K562 (cell line): ENCODE data around the gene CBX8. TPM values are rescaled to one million over a fixed set of nuclear protein-coding genes. Genes with fewer than 3 reads are reported as not detected.
A peak's percentile ranks its signal among the peaks of the same experiment; 100 is the strongest.

Experiments
- CBX8 ChIP-seq: fragments of 200-600 bp; sonication (generic); IDR thresholded peaks from 2 replicates; pipeline ENCODE4 v1.6.1; 2012; ENCODE audit warnings: borderline replicate concordance, mixed run types, low read depth, mild to moderate bottlenecking, moderate library complexity, mixed read lengths, low read length, control low read depth, inconsistent platforms; ENCODE audit not compliant: poor library complexity, severe bottlenecking; ENCODE audit errors: extremely low read depth
- E2F5 ChIP-seq: sonication (generic); formaldehyde crosslinking; IDR thresholded peaks from 2 replicates; pipeline ENCODE4 v1.8.0; 2022; ENCODE audit warnings: mild to moderate bottlenecking, missing genetic modification reagents
- EWSR1 ChIP-seq: fragments of 450-650 bp; IDR thresholded peaks from 2 replicates; pipeline ENCODE4 v1.6.1; 2018; ENCODE audit warnings: borderline replicate concordance, mild to moderate bottlenecking, low read depth, moderate library complexity; ENCODE audit not compliant: partially characterized antibody
- FUS ChIP-seq: fragments of 200-400 bp; formaldehyde crosslinking; optimal IDR thresholded peaks from 2 replicates; pipeline ENCODE3; 2017; ENCODE audit warnings: low read depth, low read length
- GATAD2A ChIP-seq: fragments of 450-650 bp; IDR thresholded peaks from 2 replicates; pipeline ENCODE4 v1.6.1; 2017
- HIVEP1 ChIP-seq: fragments of 250-450 bp; sonication (Bioruptor Pico); IDR thresholded peaks from 2 replicates; pipeline ENCODE4 v1.4.0; 2020; ENCODE audit warnings: mild to moderate bottlenecking
- MGA ChIP-seq: fragments of 450-650 bp; IDR thresholded peaks from 2 replicates; pipeline ENCODE4 v1.6.1; 2016; ENCODE audit warnings: mild to moderate bottlenecking, moderate library complexity
- MXI1 ChIP-seq: IDR thresholded peaks from 2 replicates; pipeline ENCODE4 v1.6.1; 2011; ENCODE audit warnings: low read depth, mild to moderate bottlenecking, improper control_type of control experiment, low read length
- NBN ChIP-seq: fragments of 450-650 bp; IDR thresholded peaks from 2 replicates; pipeline ENCODE4 v1.6.1; 2016; ENCODE audit warnings: low read depth, mild to moderate bottlenecking
- NCOA2 ChIP-seq, 2 experiments: fragments of 450-650 bp; IDR thresholded peaks; 2 replicates each; pipeline ENCODE4 v1.6.1; 2018; ENCODE audit warnings: mild to moderate bottlenecking in 2 of 2, moderate library complexity in 1 of 2; ENCODE audit not compliant: partially characterized antibody in 2 of 2
- RBM17 ChIP-seq: fragments of 200-400 bp; formaldehyde crosslinking; IDR thresholded peaks from 2 replicates; pipeline ENCODE4 v1.6.1; 2017; ENCODE audit warnings: low read depth, mild to moderate bottlenecking, low read length, borderline replicate concordance
- ZBTB7A ChIP-seq: IDR thresholded peaks from 2 replicates; pipeline ENCODE4 v1.6.1; 2011; ENCODE audit warnings: low read depth, mild to moderate bottlenecking, low read length, moderate library complexity, borderline replicate concordance; ENCODE audit not compliant: control insufficient read depth
- ZNF583 ChIP-seq: fragments of 250-450 bp; sonication (Bioruptor Pico); IDR thresholded peaks from 2 replicates; pipeline ENCODE4 v1.4.0; 2020
- polyA plus RNA-seq, 8 experiments: library from polyadenylated mRNA; depleted of rRNA in 4 of 8; stranded (reverse) in 5 of 8; unstranded in 3 of 8; fragments of >200 nt; fragmentation: Nextera tagmentation in 2 of 8; fragmentation: Illumina TruSeq in 1 of 8; extraction: Ambion mirVana in 2 of 8; extraction: Trizol in 1 of 8; gene quantifications; 2 replicates each; pipeline versions ENCODE4 v1.2.1 to v1.2.3, GENCODE V29; 2011 to 2014; ENCODE audit warnings: inconsistent platforms in 1 of 8, missing spikeins in 1 of 8
- total RNA-seq, 7 experiments: library from RNA; depleted of rRNA in 6 of 7; stranded (reverse); fragments of >200 nt in 6 of 7; fragmentation: Illumina TruSeq in 2 of 7; extraction: Trizol in 2 of 7; gene quantifications; 2 replicates each; pipeline versions ENCODE4 v1.2.1 to v1.2.3, GENCODE V29; 2011 to 2021; ENCODE audit warnings: low replicate concordance in 1 of 7

CBX8 gene
- total and polyA plus RNA-seq, 9 of the 15 experiments (the other 6 are each of a cell fraction or from before 2014, with no cell fraction given): 0.08 to 11.9 (median 2.6) TPM

- no peak; the same call in 1 of the 2 replicates for TF ChIP-seq NBN
- TF ChIP-seq CBX8: no peak
- TF ChIP-seq FUS: no peak
- TF ChIP-seq MGA: peak; percentile 44
- TF ChIP-seq E2F5 (CRISPR knock-in tag): no peak
- TF ChIP-seq MXI1: no peak
- no peak for TF ChIP-seq ZNF583 (CRISPR knock-in tag)
- no peak for TF ChIP-seq GATAD2A
- no peak for TF ChIP-seq EWSR1
- TF ChIP-seq ZBTB7A: peak; percentile 30; the same call in 1 of the 2 replicates
- no peak for TF ChIP-seq NCOA2 (IDR thresholded peaks at IDR 0.05; ENCODE audit: partially characterized antibody in 2 of 2)
- TF ChIP-seq HIVEP1 (CRISPR knock-in tag): no peak
- TF ChIP-seq RBM17: no peak
These were observed 29.4 kb upstream of the CBX8 start (continued) for GRCh38 chr17:79826204-79826680.
